GM18909 (cell line): ENCODE results near the gene KLHDC7B.
A peak's percentile ranks its signal among the peaks of the same experiment; 100 is the strongest.

Experiments used
- ATAC-seq: cut with Tn5 transposase; IDR thresholded peaks from one replicate; pipeline ENCODE4 v1.9.1; 2021; ENCODE audit warnings: mild to moderate bottlenecking; ENCODE audit not compliant: unreplicated experiment, poor library complexity

The KLHDC7B gene

DNA sequence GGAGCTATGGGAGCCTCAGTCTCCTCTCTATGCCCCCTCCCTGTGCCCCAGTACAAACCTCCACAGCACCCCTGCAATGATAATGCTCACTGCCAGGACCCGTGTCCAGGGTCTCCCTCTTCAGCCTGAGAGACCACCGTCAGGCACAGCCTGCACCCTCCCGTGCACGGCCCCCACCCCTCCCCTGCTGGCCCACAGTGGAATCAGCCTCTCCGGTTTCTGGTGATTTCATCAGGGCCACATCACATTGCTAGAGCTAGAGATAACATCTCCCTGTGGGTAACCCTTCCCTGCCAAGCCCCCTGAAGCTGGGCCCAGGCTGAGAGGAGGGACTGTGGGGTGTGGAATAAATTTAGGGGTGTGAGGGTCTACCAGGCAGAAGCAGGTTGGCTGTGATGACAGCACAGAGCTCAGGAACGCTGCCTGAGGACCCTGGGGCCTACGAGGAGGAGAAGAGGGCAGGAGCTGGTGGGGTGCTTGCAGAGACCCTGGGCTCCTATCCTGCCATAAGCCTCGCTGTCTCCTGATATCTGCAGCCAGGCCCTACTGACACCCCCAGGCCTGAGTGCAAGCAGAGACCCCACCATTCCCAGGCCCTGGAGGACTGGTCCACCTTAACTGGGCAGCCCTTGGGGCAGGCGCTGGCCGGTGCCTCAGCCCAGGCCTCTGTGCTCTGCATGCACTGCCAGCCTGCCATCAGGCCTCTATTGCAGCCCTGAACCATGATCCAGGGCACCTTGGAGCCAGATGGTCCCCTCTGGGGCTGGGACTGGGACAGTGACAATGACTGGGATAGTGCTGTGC lies at the start of gene KLHDC7B:
Gene KLHDC7B (plus strand): TSS at position 378 of the 804 bp plus-strand sequence. CDS start 345 bp downstream, at position 723.
- no peak for ATAC-seq

DNA sequence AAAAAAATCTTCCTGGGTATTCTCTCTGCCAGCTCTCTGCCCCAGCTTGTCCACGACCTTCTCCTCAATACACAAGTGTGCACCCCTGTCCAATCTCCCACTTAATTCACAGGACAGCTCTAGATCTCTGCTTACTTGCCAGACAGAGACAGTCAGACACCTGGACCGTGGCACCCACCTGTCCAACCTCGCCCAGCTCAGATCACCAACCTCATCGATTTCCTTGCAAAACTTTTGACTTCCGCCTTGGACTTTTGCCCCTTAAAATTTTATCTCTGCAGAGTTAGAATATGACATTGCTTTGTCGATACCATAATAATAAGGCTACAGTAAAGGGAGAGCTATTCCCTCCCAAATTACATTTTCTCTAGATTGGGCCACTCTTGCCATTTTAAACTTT lies 48.6 kb upstream of the KLHDC7B start:
- no peak for ATAC-seq

DNA sequence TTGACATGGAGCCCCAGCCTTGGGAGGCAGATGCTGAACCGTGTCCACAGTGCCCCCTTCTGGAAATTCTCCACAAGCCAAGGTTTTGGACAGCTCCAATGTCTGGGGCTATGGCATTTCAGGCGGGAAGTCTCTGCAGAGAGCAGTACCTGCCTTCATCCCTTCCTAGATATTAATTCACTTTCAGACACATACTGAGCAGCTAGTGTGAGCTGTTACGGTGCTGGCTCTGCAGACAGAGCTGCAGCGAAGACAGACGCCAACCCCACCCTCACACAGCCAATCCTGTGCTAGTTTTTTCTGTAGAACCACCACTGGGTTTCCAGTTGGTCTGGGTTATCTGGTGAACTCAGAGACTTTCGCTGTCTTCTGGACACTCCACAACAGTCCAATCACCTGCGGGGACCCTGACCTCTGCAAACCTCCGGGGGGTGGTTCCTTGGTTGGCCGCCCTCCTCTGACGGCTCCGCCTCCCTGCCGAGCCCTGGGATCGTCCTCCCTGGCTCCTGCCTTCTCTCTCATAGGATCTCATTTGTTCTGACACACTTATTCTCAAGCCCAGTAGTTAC lies 47.3 kb upstream of the KLHDC7B start:
- no peak for ATAC-seq

DNA sequence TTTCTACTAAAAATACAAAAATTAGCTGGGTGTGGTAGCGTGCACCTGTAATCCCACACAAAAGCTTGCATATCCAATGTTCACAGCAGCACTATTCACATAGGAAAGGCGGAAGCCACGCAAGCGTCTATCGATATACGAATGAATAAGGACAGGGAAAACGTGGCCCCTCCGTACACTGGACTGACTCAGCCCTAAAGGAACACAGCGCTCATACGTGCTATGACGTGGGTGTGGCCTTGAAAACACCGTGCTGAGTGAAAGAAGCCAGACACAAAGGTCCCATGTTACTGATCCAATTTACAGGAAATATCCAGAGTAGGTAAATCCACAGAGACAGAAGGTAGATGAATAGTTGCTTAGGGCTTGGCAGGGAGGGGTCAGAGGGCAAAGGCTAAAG lies 45.2 kb upstream of the KLHDC7B start:
- no peak for ATAC-seq

DNA sequence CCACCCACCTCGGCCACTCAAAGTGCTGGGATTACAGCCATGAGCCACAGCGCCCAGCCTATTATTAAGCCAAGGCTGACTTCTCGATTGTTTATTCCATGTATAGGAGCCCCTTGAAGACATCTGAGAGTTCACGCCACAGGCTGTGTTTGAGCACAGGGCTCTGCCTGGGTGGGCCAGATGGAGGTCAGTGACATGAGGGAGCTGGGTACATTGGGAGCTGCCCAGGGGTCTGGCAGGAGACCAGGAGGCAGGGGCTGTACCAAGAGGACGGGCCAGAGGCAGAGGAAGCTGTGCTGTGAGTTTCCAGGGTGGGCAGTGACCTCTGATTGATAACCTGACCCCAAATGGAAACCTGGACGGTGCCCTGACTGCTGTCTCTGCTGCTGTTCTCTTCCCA lies 43.6 kb upstream of the KLHDC7B start:
- ATAC-seq: no peak

DNA sequence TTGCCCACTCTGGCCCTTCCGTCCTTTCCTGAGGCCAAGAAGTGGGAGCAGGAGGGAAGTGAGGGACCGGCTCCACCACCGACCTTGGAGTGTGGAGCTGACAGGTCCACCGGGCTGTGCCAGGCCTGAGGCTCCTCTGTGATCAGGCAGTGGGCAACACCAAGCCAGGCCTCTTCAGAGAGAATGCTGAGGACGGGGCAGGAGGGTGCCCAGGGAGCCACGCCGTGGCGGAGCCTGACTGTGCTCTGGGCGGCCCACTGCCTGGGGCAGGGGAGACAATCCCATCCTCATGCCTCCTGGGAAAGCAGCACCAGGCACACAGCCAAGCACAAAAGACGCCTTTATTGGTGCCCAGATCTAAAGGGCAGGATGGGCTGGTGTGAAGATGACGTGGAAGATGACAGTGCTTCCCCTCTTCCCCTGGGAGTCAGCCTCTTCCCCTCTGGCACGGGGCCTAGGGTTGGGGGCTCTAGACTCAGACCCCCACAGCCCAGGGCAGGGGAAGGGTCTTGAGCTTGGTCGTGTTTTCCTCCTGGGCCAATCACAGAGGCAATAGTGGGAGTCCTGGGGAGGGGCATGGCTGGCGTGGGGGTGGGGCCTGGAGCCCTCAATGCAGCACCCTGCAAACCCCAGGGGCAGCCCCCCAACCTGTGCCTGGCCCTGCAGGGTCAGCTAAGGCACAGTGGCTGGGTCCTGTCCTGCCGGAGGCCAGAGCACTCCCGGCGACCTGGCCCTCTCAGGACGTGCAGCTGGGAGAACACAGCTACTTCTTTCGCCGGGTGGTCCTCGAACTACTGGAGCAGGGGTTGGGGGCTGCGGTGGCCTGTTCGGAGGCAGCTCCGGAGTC lies 42.8 kb upstream of the KLHDC7B start:
- ATAC-seq: no peak

DNA sequence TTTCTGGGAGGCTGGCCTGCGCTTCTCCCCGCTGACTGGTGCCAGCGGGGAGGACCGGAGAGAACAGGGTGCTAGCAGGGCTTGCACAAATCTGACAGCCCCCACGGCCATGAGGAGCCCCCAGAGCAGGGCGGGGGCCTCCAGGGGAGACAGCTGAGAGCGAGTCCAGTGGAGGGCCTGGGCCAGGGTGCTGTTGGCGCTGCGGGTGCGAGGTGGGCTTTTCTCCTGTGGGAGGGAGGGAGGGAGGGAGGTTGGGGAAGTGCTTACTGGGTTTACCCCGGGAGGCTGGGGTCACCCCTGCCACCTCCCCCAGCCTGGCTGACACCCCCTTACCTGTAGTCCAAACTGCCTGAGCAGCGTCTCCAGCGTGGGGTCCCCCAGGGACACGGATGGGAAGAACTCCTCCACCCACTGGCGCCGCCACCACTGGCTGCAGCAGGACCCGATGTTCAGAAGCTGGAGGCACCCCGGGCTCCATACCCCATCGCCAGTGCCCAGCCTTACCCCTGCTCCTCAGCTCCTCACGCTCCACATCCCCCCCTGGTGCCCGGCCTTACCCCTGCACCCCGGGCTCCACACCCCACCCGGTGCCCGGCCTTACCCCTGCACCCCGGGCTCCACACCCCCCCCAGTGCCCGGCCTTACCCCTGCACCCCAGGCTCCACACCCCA lies 42.1 kb upstream of the KLHDC7B start:
- no peak for ATAC-seq

DNA sequence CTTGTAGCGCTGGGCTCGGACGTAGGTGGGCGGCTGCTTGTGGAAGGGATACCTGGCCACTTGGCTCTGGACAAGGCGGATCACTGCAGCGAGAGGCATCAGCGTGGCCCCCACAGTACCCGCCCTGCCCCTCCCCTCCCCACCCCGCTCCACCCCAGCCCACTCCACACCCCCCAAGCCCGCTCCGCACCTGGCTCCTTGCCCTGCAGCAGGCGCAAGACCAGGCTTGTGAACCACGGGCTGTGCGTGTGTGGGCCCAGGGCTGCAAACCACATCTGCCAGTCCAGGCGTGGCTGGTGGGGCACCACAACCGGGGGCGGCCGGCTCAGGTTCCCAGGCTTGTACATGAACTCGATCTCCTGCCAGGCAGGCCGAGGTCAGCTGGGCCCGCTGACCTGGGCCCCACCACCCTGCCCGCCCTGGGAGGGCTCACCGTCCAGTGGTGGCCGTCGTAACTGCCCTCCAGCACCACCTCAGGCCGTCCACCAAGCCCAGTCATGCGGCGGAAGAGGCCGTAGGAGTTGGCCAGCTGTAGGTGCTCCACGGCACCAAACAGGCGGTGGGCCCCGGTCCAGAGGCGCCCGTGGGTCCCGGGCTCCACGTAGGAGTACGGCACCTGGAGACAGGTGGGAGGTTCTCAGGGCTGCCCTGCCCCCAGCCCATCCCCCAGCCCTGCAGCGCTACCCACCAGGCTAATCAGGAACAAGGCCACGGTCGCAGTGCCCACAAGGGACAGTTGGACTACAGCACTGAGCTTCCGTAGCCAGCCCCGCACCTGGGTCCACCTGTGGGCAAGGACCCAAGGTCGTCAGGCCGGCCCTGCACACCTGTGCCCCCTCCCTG lies 41.1 kb upstream of the KLHDC7B start:
- ATAC-seq: no peak

DNA sequence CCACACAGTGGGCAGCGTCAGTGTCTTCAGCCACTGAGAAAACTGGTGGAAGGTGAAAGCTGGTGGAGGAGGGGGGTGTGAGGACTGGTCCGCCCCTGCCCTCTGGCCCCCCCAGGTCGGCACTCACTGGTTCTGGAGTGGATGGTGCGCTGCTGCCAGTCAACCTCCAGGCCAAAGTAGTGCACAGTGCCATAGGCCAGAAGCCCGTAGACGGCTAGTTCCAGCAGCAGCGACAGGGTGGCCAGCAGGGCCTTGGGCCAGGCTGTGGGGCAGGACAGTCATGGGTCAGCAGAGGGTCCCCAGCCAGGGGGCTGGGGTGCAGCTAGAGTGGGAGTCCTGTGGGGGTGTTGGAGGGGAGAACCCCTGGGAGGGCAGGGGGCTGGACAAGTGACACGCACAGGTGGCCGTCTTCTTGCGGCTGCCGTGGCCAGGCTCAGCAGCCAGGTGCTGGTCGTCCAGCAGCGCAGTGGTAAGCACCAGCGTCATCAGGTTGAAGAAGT lies 40.4 kb upstream of the KLHDC7B start:
- no peak for ATAC-seq

DNA sequence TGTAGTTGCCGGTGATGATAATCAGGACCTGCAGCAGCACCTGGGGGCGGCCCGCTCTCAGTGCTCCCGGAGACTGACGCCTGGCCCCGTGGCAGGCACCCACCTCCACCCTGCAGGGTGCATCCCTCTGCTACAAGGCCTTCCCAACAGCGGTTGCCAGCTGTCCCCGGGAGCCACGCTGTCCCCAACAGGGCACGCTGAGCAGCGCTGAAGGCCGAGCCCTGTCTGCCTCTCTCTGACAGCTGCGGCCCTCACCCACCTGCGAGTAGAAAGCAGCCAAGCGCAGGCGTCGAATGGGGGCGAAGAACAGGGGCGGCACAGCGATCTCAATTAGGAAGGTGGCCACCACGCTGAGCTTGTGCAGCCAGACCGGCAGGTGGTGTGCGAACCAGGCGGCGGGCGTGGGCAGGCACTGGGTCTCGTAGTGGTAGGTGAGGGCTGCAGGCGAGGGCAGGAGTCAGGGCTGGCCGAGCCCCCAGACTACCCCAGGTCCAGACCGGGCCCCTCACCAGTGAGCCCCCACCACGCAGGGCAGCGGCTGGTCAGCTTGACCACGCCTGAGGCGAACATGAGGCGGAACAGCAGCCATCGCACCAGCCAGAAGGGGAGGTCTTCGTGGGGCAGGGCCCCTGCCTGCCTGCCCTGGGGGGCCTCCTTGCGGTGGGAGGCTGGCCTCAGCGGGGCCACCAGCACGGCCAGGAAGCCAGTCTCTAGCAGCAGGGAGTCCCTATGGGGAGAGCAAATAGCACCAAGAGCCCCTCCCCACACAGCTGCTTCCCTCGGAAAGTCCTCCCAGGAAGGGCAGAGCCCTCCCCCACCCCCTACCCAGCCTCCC lies 39.7 kb upstream of the KLHDC7B start:
- no peak for ATAC-seq

DNA sequence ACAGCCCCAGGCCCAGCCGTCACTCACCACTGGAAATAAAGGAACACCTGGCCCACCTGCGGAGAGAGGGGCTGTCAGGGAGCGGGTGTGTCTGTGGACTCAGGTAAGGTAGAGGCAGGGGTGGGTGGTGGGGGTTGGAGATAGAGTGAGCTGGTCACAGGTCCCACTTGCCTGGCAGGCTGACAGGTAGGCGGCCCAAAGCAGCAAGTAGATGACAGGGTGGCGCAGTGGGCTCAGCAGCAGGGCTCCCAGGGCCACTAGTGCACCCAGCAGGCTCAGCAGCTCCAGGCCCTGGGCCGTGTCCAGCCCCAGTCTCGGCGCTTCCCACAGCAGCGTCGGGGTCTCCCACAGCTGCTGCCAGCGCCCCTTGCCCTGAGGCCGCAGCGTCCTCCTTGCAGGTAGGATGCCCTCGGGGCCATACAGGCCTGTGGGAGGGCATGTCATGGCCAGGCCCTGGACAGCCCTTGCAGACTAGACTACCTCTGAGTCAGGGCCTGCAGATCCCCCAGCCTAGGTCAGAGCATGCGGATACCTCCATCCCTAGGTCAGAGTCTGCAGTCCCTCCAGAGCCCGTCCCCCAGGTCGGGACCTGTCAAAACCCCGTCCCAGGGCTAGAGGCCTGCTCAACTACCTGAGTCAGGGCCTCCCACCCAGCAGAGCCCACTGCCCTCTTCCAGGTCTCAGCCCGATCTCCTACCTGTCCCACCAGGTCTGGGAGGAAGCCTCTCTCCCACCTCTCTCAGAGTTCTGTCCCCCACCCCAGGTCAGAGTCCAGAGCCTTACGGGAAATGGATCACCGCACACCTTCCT lies 38.9 kb upstream of the KLHDC7B start:
- ATAC-seq: no peak

DNA sequence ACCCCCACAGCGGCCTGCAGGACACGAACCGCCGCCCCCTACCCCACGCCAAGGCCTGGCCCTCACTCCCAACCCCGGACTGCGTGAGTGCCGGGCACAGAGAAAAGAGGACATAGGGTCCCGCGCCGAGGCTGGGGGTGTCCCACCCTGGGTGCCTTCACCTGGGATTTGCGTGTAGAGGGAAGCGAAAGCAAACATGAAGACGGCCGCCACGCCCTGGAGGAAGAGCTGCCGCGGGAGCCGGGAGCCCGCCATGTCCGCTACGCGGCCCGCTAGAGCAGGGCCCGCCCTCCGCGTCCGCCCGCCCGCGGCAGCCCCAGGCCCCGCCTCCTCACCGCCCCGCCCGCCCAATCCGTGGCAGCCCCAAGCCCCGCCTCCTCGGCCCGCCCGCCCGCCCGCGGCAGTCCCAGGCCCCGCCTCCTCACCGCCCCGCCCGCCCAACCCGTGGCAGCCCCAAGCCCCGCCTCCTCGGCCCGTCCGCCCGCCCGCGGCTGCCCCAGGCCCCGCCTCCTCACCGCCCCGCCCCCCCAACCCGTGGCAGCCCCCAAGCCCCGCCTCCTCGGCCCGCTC lies 38.2 kb upstream of the KLHDC7B start, which contains the start of gene LMF2:
Gene LMF2 (minus strand): TSS at position 282 of the 570 bp plus-strand sequence. CDS start 27 bp downstream, at position 255.
- ATAC-seq: peak; percentile 57

DNA sequence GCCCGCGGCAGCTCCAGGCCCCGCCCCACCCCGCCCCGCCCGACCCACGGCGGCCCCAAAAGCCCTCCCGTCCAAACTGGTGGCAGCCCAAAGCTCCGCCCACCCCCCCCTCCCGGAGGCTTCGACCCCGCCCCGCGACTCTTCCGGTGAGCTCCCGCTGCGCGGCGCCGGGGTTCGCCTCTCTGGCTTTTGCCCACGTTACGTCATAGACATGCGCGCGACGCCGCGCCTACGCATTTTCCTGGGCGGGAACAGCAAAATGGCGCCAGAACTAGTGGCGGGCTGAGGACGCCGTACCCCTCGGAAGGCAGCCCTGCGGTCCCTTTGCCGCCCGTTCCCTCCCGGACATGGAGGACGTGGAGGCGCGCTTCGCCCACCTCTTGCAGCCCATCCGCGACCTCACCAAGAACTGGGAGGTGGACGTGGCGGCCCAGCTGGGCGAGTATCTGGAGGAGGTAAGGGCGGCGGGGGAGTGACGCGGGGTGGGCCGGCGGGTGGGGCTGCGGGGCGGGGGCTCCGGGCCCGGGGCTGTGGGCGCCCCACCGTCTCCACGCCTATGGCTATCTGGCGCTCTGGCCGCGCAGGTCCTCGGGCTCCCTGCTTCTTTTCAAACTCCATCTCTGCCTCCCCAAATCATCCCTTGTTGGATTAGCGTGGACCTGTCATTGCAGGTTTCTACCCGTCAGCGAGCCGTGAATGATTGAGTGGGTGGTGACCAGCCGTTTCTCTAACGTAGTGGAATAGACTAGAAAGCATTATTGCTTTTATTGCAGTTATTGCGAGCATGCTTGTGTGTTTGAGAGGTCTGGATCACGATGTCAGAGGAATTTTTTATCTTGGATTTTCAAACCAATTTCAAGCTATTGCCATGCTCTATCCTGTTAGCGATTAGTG lies 37.5 kb upstream of the KLHDC7B start, which contains the start of gene NCAPH2:
Gene NCAPH2 (plus strand): TSS at position 234 of the 894 bp plus-strand sequence. CDS start 114 bp downstream, at position 348.
- peak; percentile 76 for ATAC-seq

DNA sequence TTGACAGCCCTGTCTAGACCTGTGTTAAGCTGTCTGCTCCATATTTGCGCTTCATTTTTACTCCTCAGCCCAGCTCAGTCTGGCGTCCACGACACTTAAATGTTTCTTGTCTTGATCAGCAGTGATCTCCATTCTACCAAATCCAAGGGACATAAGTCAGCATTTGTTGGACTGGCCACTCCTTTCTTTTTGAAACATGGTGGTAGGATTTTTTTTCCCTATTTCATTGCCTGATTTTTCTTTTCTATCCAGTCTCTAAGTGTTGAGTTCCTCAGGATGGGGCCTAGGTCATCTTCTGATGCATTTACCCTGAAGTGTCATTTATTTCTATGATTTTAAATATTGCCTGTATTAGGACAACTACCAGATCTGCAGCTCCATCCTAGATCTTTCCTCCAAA lies 36.8 kb upstream of the KLHDC7B start:
- ATAC-seq: no peak

DNA sequence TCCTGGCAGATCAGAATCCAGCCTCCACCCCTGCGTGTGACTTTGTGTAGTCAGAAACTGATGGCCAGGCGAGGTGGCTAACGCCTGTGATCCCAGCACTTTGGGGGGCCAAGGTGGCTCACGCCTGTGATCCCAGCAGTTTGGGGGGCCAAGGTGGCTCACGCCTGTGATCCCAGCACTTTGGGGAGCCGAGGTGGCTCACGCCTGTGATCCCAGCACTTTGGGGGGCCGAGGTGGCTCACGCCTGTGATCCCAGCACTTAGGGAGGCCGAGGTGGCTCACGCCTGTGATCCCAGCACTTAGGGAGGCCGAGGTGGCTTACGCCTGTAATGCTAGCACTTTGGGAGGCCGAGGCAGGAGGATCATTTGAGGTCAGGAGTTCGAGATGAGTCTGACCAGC lies 32.5 kb upstream of the KLHDC7B start:
- no peak for ATAC-seq

DNA sequence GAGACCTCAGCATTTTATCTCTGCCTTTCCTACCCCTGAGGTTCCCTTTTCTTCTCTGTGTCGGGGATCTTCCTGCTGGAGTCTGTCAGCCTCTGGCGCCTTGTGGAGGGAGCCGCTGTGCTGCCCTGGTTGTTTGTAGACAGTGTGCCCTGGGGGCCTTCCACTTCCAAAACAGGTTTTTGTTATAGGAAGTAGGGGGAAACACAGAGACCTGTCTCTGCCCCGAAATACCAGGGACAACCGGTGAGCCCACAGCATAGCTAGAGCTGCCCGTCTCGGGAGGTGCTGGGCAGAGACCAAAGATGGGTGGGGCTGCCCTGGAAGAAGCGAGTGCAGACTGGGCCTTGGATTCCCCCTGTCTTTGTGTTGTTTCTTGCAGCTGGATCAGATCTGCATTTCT lies 29.6 kb upstream of the KLHDC7B start:
- no peak for ATAC-seq
